G401 (cell line): Measurements from ENCODE around the gene MARK4. TPM values are rescaled to one million over a fixed set of nuclear protein-coding genes. Genes with fewer than 3 reads are reported as not detected.

Source experiments
- DNase-seq: peaks from one replicate; pipeline ENCODE4 v3.0.0-alpha.2; 2015; ENCODE audit warnings: low spot score
- in situ Hi-C: cut with HindIII; loops from 2 replicates; pipeline ENCODE4 v1.10.0; 2016; ENCODE audit warnings: low sequenced_read_pairs, mixed read lengths
- total RNA-seq: library from RNA; depleted of rRNA; stranded (reverse); fragments of >200 nt; shearing (Covaris generic); gene quantifications from 2 replicates; pipeline ENCODE4 v1.2.3, GENCODE V29; 2014; rRNA removed

Gene MARK4
- total RNA-seq, 1 experiment from 2014 or later, result 23.6 TPM

- in situ Hi-C loops, result no loop called here
- no peak for DNase-seq
These were observed 99.5 kb downstream of the MARK4 start for GRCh38 chr19:45350477-45351058.

- in situ Hi-C loops, result no loop called here
- no peak for DNase-seq
These were observed 100.4 kb downstream of the MARK4 start for GRCh38 chr19:45351401-45351952.

- DNase-seq, result no peak
- in situ Hi-C loops, result no loop called here
These were observed 101.0 kb downstream of the MARK4 start for GRCh38 chr19:45352062-45352461.

DNA sequence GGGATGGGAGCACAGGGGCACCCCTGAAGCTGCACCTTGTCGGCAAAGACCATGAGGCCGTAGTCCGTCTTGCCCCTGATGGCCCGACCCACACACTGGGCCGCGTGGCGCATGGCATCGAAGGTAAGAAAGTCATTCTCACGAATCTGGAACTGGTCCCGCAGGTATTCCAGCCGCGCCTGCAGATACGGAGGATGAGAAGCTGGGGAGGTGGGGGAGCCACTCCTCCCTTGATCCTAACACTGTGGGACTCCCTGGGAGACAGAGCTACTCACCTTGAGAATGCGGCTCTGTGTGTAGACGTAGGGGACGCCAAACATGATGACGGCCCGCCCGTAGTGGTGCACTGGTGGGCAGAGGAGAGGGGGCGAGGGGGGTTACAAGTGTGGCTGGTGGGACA is 101.4 kb downstream of the MARK4 start:
- DNase-seq, result no peak
- in situ Hi-C loops, result no loop called here

DNA sequence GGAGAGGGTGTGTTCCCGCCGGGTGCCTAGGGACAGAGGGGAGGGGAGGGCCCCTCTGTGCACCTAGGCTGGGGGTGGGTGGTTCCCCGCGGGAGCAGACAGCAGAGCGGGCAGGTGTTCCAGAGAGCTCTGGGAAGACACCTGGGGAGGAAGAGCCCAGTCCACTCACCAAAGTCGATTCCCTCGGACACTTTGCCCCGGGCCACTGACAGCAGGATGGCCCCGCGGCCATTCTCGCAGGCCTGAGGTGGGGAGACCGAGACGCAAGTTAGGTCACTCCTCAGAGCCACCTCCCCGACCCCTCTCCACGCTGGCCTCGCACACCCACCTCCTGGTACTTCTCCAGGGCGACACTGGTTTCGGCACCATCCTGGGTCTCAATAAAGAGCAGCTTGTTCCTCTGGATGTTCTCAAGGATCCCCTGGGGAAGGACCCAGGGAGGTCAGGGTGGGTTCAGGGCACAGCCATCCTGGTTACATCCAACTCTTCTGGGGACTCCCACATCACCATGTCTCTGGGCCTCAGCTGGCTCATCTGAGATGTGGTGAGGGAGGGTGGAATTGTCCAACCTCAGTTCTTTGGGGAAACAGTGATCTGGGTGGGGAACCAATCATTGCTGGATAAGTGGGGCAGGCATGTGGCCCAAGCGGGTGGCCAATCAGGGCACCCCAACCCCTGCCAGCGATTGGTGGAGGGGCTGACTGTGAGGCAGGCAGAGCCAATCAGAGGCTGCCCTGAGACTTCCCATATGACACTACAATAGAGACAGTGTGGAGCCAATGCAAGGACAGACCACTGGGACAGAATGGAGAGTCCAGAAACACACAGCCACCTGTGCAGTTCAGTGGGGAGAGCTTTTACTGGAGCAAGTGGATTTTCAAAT is 102.1 kb downstream of the MARK4 start:
- in situ Hi-C loops, result no loop called here

DNA sequence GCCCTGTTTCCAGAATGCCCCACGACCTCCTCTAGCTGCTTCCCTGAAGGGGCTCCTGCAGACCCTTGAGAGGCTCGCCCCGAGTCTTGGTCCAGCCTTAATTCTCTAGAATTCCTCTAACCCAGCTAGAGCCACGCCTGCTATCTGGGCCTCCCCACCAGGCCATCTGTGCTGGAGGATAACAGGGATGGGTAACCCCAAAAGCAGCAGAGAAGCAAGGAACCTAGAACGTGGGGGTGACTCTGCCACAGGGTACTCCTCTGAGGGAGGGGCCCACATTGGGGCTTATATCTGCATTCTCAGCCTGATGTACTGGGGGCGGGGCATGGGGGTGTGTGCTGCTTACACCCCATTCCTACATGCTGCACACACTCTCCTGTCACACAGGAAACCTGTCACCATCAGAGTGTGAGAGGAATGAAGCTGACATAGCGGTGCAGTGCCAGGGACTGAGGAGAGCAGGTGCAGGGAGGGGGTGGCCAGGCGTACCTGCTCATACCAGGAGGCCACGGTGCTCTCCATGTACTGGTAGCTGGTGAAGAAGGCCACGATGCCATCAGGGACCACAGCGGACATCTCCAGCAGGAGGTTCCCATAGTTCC is 103.3 kb downstream of the MARK4 start:
- in situ Hi-C loops, result no loop called here
- no peak for DNase-seq

More for the DNA sequence above, 102.1 kb downstream of the MARK4 start:
- DNase-seq, result no peak

Other genes starting within 250 kb of the MARK4 start
- gene RELB, start 249.8 kb upstream of the MARK4 start, total RNA-seq, result 12.7 and 16.6 TPM in 2 replicates
- 12.1 and 23.8 TPM in 2 replicates for gene CLASRP, start 212.2 kb upstream of the MARK4 start, total RNA-seq
- not detected in 2 replicates for gene ZNF296, start 174.8 kb upstream of the MARK4 start, total RNA-seq
- gene GEMIN7, start 172.0 kb upstream of the MARK4 start, total RNA-seq, result 93.1 and 100 TPM in 2 replicates
- 28.6 and 42.6 TPM in 2 replicates for gene PPP1R37, start 158.1 kb upstream of the MARK4 start, total RNA-seq
- gene NKPD1, start 90.3 kb upstream of the MARK4 start, total RNA-seq, result 0.31 TPM in 1 of 2 replicates, not detected in the other
- 38.4 and 52.9 TPM in 2 replicates for gene TRAPPC6A, start 73.0 kb upstream of the MARK4 start, total RNA-seq
- gene BLOC1S3, start 72.5 kb upstream of the MARK4 start, total RNA-seq, result 9.0 and 14.7 TPM in 2 replicates
- gene EXOC3L2, start 5.9 kb upstream of the MARK4 start, total RNA-seq, result not detected in 2 replicates
- 8.1 and 9.7 TPM in 2 replicates for gene CKM, start 71.6 kb downstream of the MARK4 start, total RNA-seq
- gene KLC3, start 89.5 kb downstream of the MARK4 start, total RNA-seq, result 9.7 and 18.6 TPM in 2 replicates
- gene ERCC2, start 119.3 kb downstream of the MARK4 start, total RNA-seq, result 60.2 and 60.6 TPM in 2 replicates
- 3.6 and 21.0 TPM in 2 replicates for gene PPP1R13L, start 153.8 kb downstream of the MARK4 start, total RNA-seq
- gene POLR1G, start 155.4 kb downstream of the MARK4 start, total RNA-seq, result 28.4 and 32.3 TPM in 2 replicates
- 115 and 130 TPM in 2 replicates for gene ERCC1, start 172.6 kb downstream of the MARK4 start, total RNA-seq
- gene FOSB, start 216.7 kb downstream of the MARK4 start, total RNA-seq, result 0.31 and 1.5 TPM in 2 replicates
- 17.0 and 22.0 TPM in 2 replicates for gene RTN2, start 245.8 kb downstream of the MARK4 start, total RNA-seq
- gene PPM1N, start 247.2 kb downstream of the MARK4 start, total RNA-seq, result 3.3 and 4.2 TPM in 2 replicates